ACC112 (cell line): ENCODE measurements around the gene PRRT4.

Source experiments
- H2AFZ ChIP-seq: fragments of 200-600 bp; sonication (generic); one replicate; pipeline ENCODE4 v1.6.0; 2017; ENCODE audit warnings: antibody characterized with exemption, low read length; ENCODE audit not compliant: unreplicated experiment
- H3K27ac ChIP-seq: fragments of 200-600 bp; sonication (generic); 2 replicates; pipeline ENCODE4 v1.5.1; 2014; ENCODE audit warnings: low read depth, mild to moderate bottlenecking, antibody characterized with exemption, low read length, moderate library complexity
- H3K27me3 ChIP-seq: fragments of 200-600 bp; sonication (generic); 2 replicates; pipeline ENCODE4 v1.6.1; 2014; ENCODE audit warnings: mild to moderate bottlenecking, antibody characterized with exemption, low read length, moderate library complexity, mixed read lengths; ENCODE audit not compliant: insufficient read depth
- H3K36me3 ChIP-seq: fragments of 200-600 bp; sonication (generic); 2 replicates; pipeline ENCODE4 v1.6.1; 2016; ENCODE audit warnings: mild to moderate bottlenecking, antibody characterized with exemption, low read length, moderate library complexity, mixed read lengths; ENCODE audit not compliant: insufficient read depth
- H3K4me1 ChIP-seq: fragments of 200-600 bp; sonication (generic); one replicate; pipeline ENCODE4 v1.6.1; 2016; ENCODE audit warnings: low read length, mixed read lengths; ENCODE audit not compliant: insufficient read depth, unreplicated experiment, control insufficient read depth
- H3K4me3 ChIP-seq: fragments of 200-600 bp; sonication (generic); 2 replicates; pipeline ENCODE4 v1.5.1; 2014; ENCODE audit warnings: mild to moderate bottlenecking, low read depth, low read length
- H3K79me2 ChIP-seq: fragments of 200-600 bp; sonication (generic); one replicate; pipeline ENCODE4 v1.6.0; 2016; ENCODE audit warnings: low read length; ENCODE audit not compliant: control insufficient read depth, unreplicated experiment, insufficient read depth

The PRRT4 gene

DNA sequence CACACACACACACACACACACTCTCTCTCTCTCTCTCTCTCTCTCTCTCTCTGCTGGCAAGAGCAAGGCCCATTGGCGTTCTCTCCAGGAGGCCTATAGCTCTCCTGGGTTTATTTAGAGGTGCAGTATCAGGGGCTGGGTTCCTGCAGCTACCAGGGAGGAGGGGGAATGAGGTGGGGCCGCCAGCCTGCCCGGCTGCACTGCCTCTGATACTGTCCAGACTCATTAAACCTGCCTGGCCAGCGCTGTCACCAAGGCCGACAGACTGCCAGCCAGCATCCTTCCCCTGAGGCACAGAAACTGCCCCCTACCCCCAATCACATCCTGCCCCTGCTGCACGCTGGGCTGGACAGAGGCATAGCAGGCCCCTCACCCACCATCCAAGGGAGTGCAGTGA lies 4.3 kb downstream of the PRRT4 start:
- no peaks in the 10 kb centered on the region for H3K79me2 ChIP-seq
- H3K27me3 ChIP-seq: peaks cover 50% of the 10 kb centered on the region
- H3K27ac ChIP-seq: no peak overlapping the region
- H3K4me3 ChIP-seq: no peak overlapping the region
- H3K4me1 ChIP-seq: no peaks in the 10 kb centered on the region
- H2AFZ ChIP-seq: no peak overlapping the region
- H3K36me3 ChIP-seq: no peaks in the 10 kb centered on the region

DNA sequence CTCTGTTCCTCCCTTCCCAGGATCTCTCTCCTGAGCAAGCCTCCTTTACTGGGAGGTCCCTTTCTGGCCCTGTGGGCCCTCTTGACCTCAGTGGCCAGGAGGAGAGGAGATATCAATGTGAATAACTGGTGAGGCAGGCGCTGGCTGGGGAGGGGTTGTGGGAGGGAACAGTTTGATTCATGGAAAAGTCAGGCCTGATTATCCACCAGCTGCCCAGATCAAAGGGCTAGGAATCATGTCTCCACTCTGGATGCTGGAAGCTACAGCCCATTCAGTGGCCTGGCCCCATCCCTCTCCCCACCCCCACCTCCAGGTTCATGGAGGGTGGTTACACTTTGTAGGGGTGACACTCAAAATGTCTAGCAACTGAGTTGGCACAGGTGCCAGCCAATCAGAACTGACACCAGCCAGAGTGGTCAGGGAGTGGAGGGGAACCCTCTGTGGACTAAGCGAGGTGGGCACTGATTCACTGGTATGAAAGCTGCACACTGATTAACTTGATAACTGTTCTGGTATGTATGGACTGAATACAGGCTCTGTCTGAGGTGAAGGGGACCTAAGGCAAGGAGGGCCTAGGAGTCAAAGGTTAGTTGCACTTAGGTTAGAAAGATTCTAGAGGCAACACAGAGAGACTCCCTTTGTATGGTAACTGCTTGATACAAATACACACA lies 4.8 kb downstream of the PRRT4 start:
- no peak overlapping the region for H3K4me3 ChIP-seq
- no peaks in the 10 kb centered on the region for H3K36me3 ChIP-seq
- no peak overlapping the region for H2AFZ ChIP-seq
- H3K27me3 ChIP-seq: peaks cover 47% of the 10 kb centered on the region
- H3K79me2 ChIP-seq: no peaks in the 10 kb centered on the region
- H3K27ac ChIP-seq: no peak overlapping the region
- no peaks in the 10 kb centered on the region for H3K4me1 ChIP-seq

DNA sequence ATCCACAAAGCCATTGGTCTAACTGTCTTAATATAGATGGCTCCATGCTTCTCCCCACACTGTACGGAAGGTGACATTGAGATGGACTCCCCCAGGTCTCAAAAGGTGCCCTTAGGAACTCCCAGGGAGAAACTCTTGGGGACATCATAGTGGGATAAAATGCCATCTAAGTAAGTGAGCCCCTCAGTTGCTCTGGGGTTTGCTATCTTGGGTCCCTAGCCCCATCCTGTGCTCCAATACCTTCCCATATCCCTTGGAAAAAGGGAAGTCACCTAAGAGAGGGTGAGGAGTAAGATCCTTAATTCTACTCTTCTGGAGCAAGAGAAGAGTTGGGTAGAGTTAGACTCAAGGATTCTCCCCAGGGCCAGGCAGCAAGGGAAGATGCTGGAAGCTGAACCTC lies 7.9 kb downstream of the PRRT4 start:
- Histone ChIP-seq H3K4me1 (no peaks in the 10 kb centered on the region), H3K36me3 (no peaks in the 10 kb centered on the region), H3K27me3 (peaks cover 57% of the 10 kb centered on the region), H3K27ac (no peak overlapping the region), H3K79me2 (no peaks in the 10 kb centered on the region), H3K4me3 (no peak overlapping the region), H2AFZ (no peak overlapping the region)

DNA sequence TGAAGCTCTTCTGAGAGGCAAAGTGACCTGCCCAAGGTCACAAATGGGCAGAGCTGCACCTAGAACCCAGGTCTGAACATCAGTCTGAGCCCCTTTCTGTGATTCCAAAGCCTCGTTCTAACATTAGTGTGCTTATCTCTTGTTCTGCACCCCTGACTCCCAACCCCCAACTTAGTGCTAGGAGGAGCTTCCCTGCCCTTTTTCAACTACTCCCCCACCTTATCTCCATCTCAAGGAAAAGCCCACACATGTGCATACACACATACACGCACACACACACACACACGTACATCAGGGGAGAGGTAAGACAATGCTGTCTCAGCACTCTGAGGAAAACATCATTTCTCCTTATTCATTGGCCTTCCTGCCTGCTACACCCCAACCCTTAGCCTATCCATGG lies 8.3 kb downstream of the PRRT4 start:
- Histone ChIP-seq H3K4me3 (no peak overlapping the region), H3K36me3 (no peaks in the 10 kb centered on the region), H3K27ac (no peak overlapping the region), H3K79me2 (no peaks in the 10 kb centered on the region), H3K4me1 (no peaks in the 10 kb centered on the region), H3K27me3 (peaks cover 57% of the 10 kb centered on the region), H2AFZ (no peak overlapping the region)

- Histone ChIP-seq H3K27ac (no peak overlapping the region), H3K36me3 (no peaks in the 10 kb centered on the region), H3K4me1 (no peaks in the 10 kb centered on the region), H2AFZ (no peak overlapping the region), H3K4me3 (no peak overlapping the region), H3K79me2 (no peaks in the 10 kb centered on the region), H3K27me3 (peaks cover 57% of the 10 kb centered on the region)
Observed at GRCh38 chr7:128352636-128353035, 8.9 kb downstream of the PRRT4 start.

GRCh38 chr7:128352153-128352537 lies 9.3 kb downstream of the PRRT4 start:
- Histone ChIP-seq H3K27ac (no peak overlapping the region), H3K4me1 (no peaks in the 10 kb centered on the region), H3K27me3 (peaks cover 57% of the 10 kb centered on the region)

DNA sequence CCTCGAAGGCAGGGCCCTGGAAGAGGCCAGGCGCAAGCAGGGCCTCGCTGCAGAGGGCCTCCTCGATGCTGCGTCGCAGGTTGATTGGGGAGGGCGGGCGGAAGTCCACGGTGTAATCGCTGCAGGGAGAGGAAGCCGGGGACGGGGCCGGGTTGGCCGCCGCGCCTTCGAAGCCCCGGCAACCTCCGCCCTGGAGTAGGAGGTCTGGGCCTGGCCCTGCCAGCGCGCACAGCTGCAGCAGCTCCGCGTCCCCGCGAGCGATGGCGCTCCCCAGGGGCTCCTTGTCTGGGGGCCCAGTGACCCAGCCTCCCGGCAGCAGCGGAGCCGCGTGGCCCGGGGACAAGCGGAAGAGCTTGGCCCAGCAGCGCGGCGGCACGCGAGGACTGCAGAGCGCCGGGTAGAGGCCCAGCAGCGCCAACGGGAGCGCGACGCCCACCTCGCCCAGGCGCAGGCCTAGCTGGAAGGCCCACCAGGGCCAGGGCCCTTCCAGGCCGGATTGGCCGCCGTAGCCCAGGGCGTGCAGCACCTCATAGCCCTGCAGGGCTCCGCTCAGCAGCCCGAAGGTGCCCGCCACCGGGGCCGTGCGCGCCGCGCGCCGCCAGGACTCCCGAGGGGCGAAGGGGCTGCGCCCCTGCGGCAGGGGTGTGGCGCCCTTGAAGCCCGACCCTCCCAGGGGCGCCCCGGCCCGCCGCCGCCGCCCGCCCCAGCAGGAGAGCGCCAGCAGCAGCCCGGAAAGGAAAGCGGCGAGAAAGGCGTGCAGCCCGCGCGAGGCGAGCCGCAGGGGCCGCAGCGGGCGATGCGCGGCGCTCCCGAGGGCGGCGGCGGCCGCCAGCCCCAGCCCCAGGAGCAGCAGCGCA lies 10.0 kb downstream of the PRRT4 start:
- H3K27me3 ChIP-seq: peaks cover 57% of the 10 kb centered on the region

More at GRCh38 chr7:128352153-128352537, 9.3 kb downstream of the PRRT4 start:
- Histone ChIP-seq H2AFZ (no peak overlapping the region), H3K36me3 (no peaks in the 10 kb centered on the region), H3K79me2 (no peaks in the 10 kb centered on the region), H3K4me3 (no peak overlapping the region)

GRCh38 chr7:128350708-128351295 lies 10.7 kb downstream of the PRRT4 start:
- Histone ChIP-seq H3K27ac (no peak overlapping the region), H3K27me3 (peaks cover 57% of the 10 kb centered on the region), H3K79me2 (no peaks in the 10 kb centered on the region), H2AFZ (no peak overlapping the region), H3K4me3 (no peak overlapping the region), H3K4me1 (no peaks in the 10 kb centered on the region), H3K36me3 (no peaks in the 10 kb centered on the region)

More for the DNA sequence above, 10.0 kb downstream of the PRRT4 start:
- Histone ChIP-seq H3K36me3 (no peaks in the 10 kb centered on the region), H3K27ac (no peak overlapping the region), H2AFZ (no peak overlapping the region), H3K4me1 (no peaks in the 10 kb centered on the region), H3K79me2 (no peaks in the 10 kb centered on the region), H3K4me3 (peak overlapping the region; percentile 29; the same call in 1 of the 2 replicates)

DNA sequence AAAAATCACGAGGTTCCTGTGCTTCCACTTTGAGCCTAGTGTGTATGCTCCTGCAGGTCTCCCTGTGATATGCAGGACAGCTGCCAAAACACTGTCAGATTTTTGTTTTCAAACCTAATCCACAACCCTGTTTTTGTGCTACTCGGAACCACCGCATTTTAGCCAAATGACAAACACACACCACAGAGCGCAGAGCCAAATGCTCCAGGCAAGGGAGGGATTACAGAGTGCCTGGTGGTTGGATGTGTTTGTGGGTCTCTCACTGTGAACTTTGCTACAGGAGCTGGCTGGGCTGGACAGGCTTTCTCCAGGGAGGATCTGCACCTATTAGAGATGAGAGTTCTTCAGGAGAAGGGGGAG lies 12.0 kb downstream of the PRRT4 start:
- H3K27ac ChIP-seq: no peak overlapping the region
- H3K4me1 ChIP-seq: no peaks in the 10 kb centered on the region
- H2AFZ ChIP-seq: no peak overlapping the region
- H3K27me3 ChIP-seq: peaks cover 48% of the 10 kb centered on the region
- no peak overlapping the region for H3K4me3 ChIP-seq
- H3K79me2 ChIP-seq: no peaks in the 10 kb centered on the region
- no peaks in the 10 kb centered on the region for H3K36me3 ChIP-seq

DNA sequence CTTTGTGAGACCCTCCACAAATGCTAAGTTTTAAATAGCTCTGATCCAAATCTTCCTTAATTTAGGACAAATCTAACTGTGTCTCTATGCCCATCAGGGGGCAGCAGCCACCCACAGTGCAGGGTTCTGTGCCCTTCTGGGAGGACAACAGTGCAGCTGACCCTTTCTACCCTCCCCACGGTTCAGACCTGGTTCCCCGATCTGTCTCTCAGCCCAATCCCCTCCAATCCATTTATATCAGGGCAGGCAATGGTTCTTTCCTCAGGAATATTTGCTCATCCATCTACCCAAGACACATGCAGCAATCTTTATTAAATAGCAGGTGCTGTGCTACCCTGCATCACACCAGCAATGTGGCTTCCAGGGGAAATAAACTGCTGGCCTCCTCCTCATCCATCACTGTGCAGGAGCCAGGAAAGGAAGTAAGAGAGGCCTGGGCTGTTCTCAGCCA lies 13.8 kb downstream of the PRRT4 start:
- Histone ChIP-seq H3K4me1 (no peaks in the 10 kb centered on the region), H2AFZ (no peak overlapping the region), H3K4me3 (no peak overlapping the region), H3K36me3 (no peaks in the 10 kb centered on the region), H3K79me2 (peaks cover 7% of the 10 kb centered on the region), H3K27me3 (peaks cover 34% of the 10 kb centered on the region), H3K27ac (no peak overlapping the region)
